ENCODE measurements around the gene LRRC7. TPM values are rescaled to one million over a fixed set of nuclear protein-coding genes. Genes with fewer than 3 reads are reported as not detected.
"Not testable (repeated sequence)": the region's sequence is repeated elsewhere in the genome, so short reads cannot be mapped to it uniquely, and the experiment has no call there.

Gene LRRC7
- total RNA-seq, 1 donor from 2014 or later = 11.5 TPM

GRCh38 chr1:69920426-69920825 is 352.7 kb downstream of the LRRC7 start:
- no peaks in the 10 kb centered on the region for H3K4me1 ChIP-seq (ENCODE audit: control insufficient read depth in 3 of 3, insufficient read depth in 3 of 3, low read length in 3 of 3)
- no peaks in the 10 kb centered on the region for H3K36me3 ChIP-seq (ENCODE audit: control insufficient read depth in 3 of 3, insufficient read depth in 3 of 3, low read length in 3 of 3)
- no peaks in the 10 kb centered on the region for H3K9me3 ChIP-seq (ENCODE audit: control insufficient read depth in 3 of 3, low read length in 3 of 3)
- H3K27ac ChIP-seq (ENCODE audit: low read depth, low read length) = no peak overlapping the region
- no peaks in the 10 kb centered on the region for H3K27me3 ChIP-seq (ENCODE audit: control insufficient read depth in 3 of 3, insufficient read depth in 3 of 3, low read length in 3 of 3)
- H3K4me3 ChIP-seq (ENCODE audit: low read length in 3 of 3) = no peak overlapping the region
- H3K9ac ChIP-seq (ENCODE audit: low read depth in 1 of 3, low read length in 3 of 3) = no peak overlapping the region

- Histone ChIP-seq H3K27ac (ENCODE audit: low read depth, low read length) (no peak overlapping the region), H3K36me3 (ENCODE audit: control insufficient read depth in 3 of 3, insufficient read depth in 3 of 3, low read length in 3 of 3) (no peaks in the 10 kb centered on the region), H3K4me3 (ENCODE audit: low read length in 3 of 3) (no peak overlapping the region), H3K4me1 (ENCODE audit: control insufficient read depth in 3 of 3, insufficient read depth in 3 of 3, low read length in 3 of 3) (no peaks in the 10 kb centered on the region), H3K9me3 (ENCODE audit: control insufficient read depth in 3 of 3, low read length in 3 of 3) (no peaks in the 10 kb centered on the region), H3K9ac (ENCODE audit: low read depth in 1 of 3, low read length in 3 of 3) (no peak overlapping the region), H3K27me3 (ENCODE audit: control insufficient read depth in 3 of 3, insufficient read depth in 3 of 3, low read length in 3 of 3) (no peaks in the 10 kb centered on the region)
Observed at GRCh38 chr1:69921486-69921885, 353.8 kb downstream of the LRRC7 start.

GRCh38 chr1:69928234-69928633 is 360.5 kb downstream of the LRRC7 start:
- not testable (repeated sequence) for H3K36me3 ChIP-seq (ENCODE audit: control insufficient read depth in 3 of 3, insufficient read depth in 3 of 3, low read length in 3 of 3); H3K4me3 ChIP-seq (ENCODE audit: low read length in 3 of 3); H3K9ac ChIP-seq (ENCODE audit: low read depth in 1 of 3, low read length in 3 of 3); H3K27me3 ChIP-seq (ENCODE audit: control insufficient read depth in 3 of 3, insufficient read depth in 3 of 3, low read length in 3 of 3); H3K9me3 ChIP-seq (ENCODE audit: control insufficient read depth in 3 of 3, low read length in 3 of 3); H3K4me1 ChIP-seq (ENCODE audit: control insufficient read depth in 3 of 3, insufficient read depth in 3 of 3, low read length in 3 of 3); H3K27ac ChIP-seq (ENCODE audit: low read depth, low read length)

- H3K27ac ChIP-seq (ENCODE audit: low read depth, low read length) = no peak overlapping the region
- no peak overlapping the region for H3K4me3 ChIP-seq (ENCODE audit: low read length in 3 of 3)
- H3K36me3 ChIP-seq (ENCODE audit: control insufficient read depth in 3 of 3, insufficient read depth in 3 of 3, low read length in 3 of 3) = no peaks in the 10 kb centered on the region
- H3K9me3 ChIP-seq (ENCODE audit: control insufficient read depth in 3 of 3, low read length in 3 of 3) = no peaks in the 10 kb centered on the region
- H3K4me1 ChIP-seq (ENCODE audit: control insufficient read depth in 3 of 3, insufficient read depth in 3 of 3, low read length in 3 of 3) = no peaks in the 10 kb centered on the region
- H3K27me3 ChIP-seq (ENCODE audit: control insufficient read depth in 3 of 3, insufficient read depth in 3 of 3, low read length in 3 of 3) = no peaks in the 10 kb centered on the region
- no peak overlapping the region for H3K9ac ChIP-seq (ENCODE audit: low read depth in 1 of 3, low read length in 3 of 3)
Observed at GRCh38 chr1:69929308-69930057, 361.8 kb downstream of the LRRC7 start.

- Histone ChIP-seq H3K27ac (ENCODE audit: low read depth, low read length) (no peak overlapping the region), H3K9ac (ENCODE audit: low read depth in 1 of 3, low read length in 3 of 3) (no peak overlapping the region), H3K9me3 (ENCODE audit: control insufficient read depth in 3 of 3, low read length in 3 of 3) (no peaks in the 10 kb centered on the region), H3K27me3 (ENCODE audit: control insufficient read depth in 3 of 3, insufficient read depth in 3 of 3, low read length in 3 of 3) (no peaks in the 10 kb centered on the region), H3K4me1 (ENCODE audit: control insufficient read depth in 3 of 3, insufficient read depth in 3 of 3, low read length in 3 of 3) (no peaks in the 10 kb centered on the region), H3K36me3 (ENCODE audit: control insufficient read depth in 3 of 3, insufficient read depth in 3 of 3, low read length in 3 of 3) (no peaks in the 10 kb centered on the region), H3K4me3 (ENCODE audit: low read length in 3 of 3) (no peak overlapping the region)
Observed at GRCh38 chr1:69930396-69930795, 362.7 kb downstream of the LRRC7 start.

- no peak overlapping the region for H3K27ac ChIP-seq (ENCODE audit: low read depth, low read length)
- H3K27me3 ChIP-seq (ENCODE audit: control insufficient read depth in 3 of 3, insufficient read depth in 3 of 3, low read length in 3 of 3) = no peaks in the 10 kb centered on the region
- no peak overlapping the region for H3K9ac ChIP-seq (ENCODE audit: low read depth in 1 of 3, low read length in 3 of 3)
- no peaks in the 10 kb centered on the region for H3K4me1 ChIP-seq (ENCODE audit: control insufficient read depth in 3 of 3, insufficient read depth in 3 of 3, low read length in 3 of 3)
- no peaks in the 10 kb centered on the region for H3K36me3 ChIP-seq (ENCODE audit: control insufficient read depth in 3 of 3, insufficient read depth in 3 of 3, low read length in 3 of 3)
- H3K9me3 ChIP-seq (ENCODE audit: control insufficient read depth in 3 of 3, low read length in 3 of 3) = no peaks in the 10 kb centered on the region
- no peak overlapping the region for H3K4me3 ChIP-seq (ENCODE audit: low read length in 3 of 3)
Observed at GRCh38 chr1:69932760-69933159, 365.0 kb downstream of the LRRC7 start.

- Histone ChIP-seq H3K27me3 (ENCODE audit: control insufficient read depth in 3 of 3, insufficient read depth in 3 of 3, low read length in 3 of 3) (no peaks in the 10 kb centered on the region), H3K4me3 (ENCODE audit: low read length in 3 of 3) (no peak overlapping the region), H3K4me1 (ENCODE audit: control insufficient read depth in 3 of 3, insufficient read depth in 3 of 3, low read length in 3 of 3) (no peaks in the 10 kb centered on the region), H3K27ac (ENCODE audit: low read depth, low read length) (no peak overlapping the region), H3K9me3 (ENCODE audit: control insufficient read depth in 3 of 3, low read length in 3 of 3) (no peaks in the 10 kb centered on the region), H3K9ac (ENCODE audit: low read depth in 1 of 3, low read length in 3 of 3) (no peak overlapping the region), H3K36me3 (ENCODE audit: control insufficient read depth in 3 of 3, insufficient read depth in 3 of 3, low read length in 3 of 3) (no peaks in the 10 kb centered on the region)
Observed at GRCh38 chr1:69940231-69940630, 372.5 kb downstream of the LRRC7 start.

- Histone ChIP-seq H3K4me3 (ENCODE audit: low read length in 3 of 3) (no peak overlapping the region), H3K9ac (ENCODE audit: low read depth in 1 of 3, low read length in 3 of 3) (no peak overlapping the region), H3K9me3 (ENCODE audit: control insufficient read depth in 3 of 3, low read length in 3 of 3) (peaks cover 0 to 1% (median 0%) of the 10 kb centered on the region in 3 donors), H3K4me1 (ENCODE audit: control insufficient read depth in 3 of 3, insufficient read depth in 3 of 3, low read length in 3 of 3) (no peaks in the 10 kb centered on the region), H3K36me3 (ENCODE audit: control insufficient read depth in 3 of 3, insufficient read depth in 3 of 3, low read length in 3 of 3) (no peaks in the 10 kb centered on the region), H3K27ac (ENCODE audit: low read depth, low read length) (no peak overlapping the region), H3K27me3 (ENCODE audit: control insufficient read depth in 3 of 3, insufficient read depth in 3 of 3, low read length in 3 of 3) (no peaks in the 10 kb centered on the region)
Observed at GRCh38 chr1:69940816-69941215, 373.1 kb downstream of the LRRC7 start.

- no peak overlapping the region for H3K27ac ChIP-seq (ENCODE audit: low read depth, low read length)
- H3K9ac ChIP-seq (ENCODE audit: low read depth in 1 of 3, low read length in 3 of 3) = no peak overlapping the region
- no peaks in the 10 kb centered on the region for H3K4me1 ChIP-seq (ENCODE audit: control insufficient read depth in 3 of 3, insufficient read depth in 3 of 3, low read length in 3 of 3)
- no peaks in the 10 kb centered on the region for H3K27me3 ChIP-seq (ENCODE audit: control insufficient read depth in 3 of 3, insufficient read depth in 3 of 3, low read length in 3 of 3)
- H3K4me3 ChIP-seq (ENCODE audit: low read length in 3 of 3) = no peak overlapping the region
- peaks cover 0 to 2% (median 0%) of the 10 kb centered on the region in 3 donors for H3K9me3 ChIP-seq (ENCODE audit: control insufficient read depth in 3 of 3, low read length in 3 of 3)
- no peaks in the 10 kb centered on the region for H3K36me3 ChIP-seq (ENCODE audit: control insufficient read depth in 3 of 3, insufficient read depth in 3 of 3, low read length in 3 of 3)
Observed at GRCh38 chr1:69943030-69943429, 375.3 kb downstream of the LRRC7 start.

GRCh38 chr1:69946935-69947334 is 379.2 kb downstream of the LRRC7 start:
- no peak overlapping the region for H3K27ac ChIP-seq (ENCODE audit: low read depth, low read length)
- no peaks in the 10 kb centered on the region for H3K4me1 ChIP-seq (ENCODE audit: control insufficient read depth in 3 of 3, insufficient read depth in 3 of 3, low read length in 3 of 3)
- no peaks in the 10 kb centered on the region for H3K27me3 ChIP-seq (ENCODE audit: control insufficient read depth in 3 of 3, insufficient read depth in 3 of 3, low read length in 3 of 3)
- H3K9me3 ChIP-seq (ENCODE audit: control insufficient read depth in 3 of 3, low read length in 3 of 3) = peaks cover 0 to 2% (median 0%) of the 10 kb centered on the region in 3 donors
- H3K9ac ChIP-seq (ENCODE audit: low read depth in 1 of 3, low read length in 3 of 3) = no peak overlapping the region
- no peak overlapping the region for H3K4me3 ChIP-seq (ENCODE audit: low read length in 3 of 3)
- no peaks in the 10 kb centered on the region for H3K36me3 ChIP-seq (ENCODE audit: control insufficient read depth in 3 of 3, insufficient read depth in 3 of 3, low read length in 3 of 3)
